Loucy (cell line): ENCODE measurements around the gene ST8SIA1.

Experiments used
- H2AFZ ChIP-seq: fragments of 200-600 bp; sonication (generic); 2 replicates; pipeline ENCODE4 v1.6.0; 2016; ENCODE audit warnings: antibody characterized with exemption, mild to moderate bottlenecking, low read length, moderate library complexity
- H3F3A ChIP-seq: fragments of 200-600 bp; 2 replicates; pipeline ENCODE4 v1.6.0; 2016; ENCODE audit warnings: antibody characterized with exemption, low read depth, mild to moderate bottlenecking
- H3K27me3 ChIP-seq: fragments of 200-600 bp; sonication (generic); 2 replicates; pipeline ENCODE4 v1.6.1; 2014; ENCODE audit warnings: low read length, mild to moderate bottlenecking; ENCODE audit not compliant: insufficient read depth, poor library complexity, severe bottlenecking
- H3K36me3 ChIP-seq: fragments of 200-600 bp; sonication (generic); 2 replicates; pipeline ENCODE4 v1.6.1; 2016; ENCODE audit warnings: low read length; ENCODE audit not compliant: insufficient read depth
- H3K4me1 ChIP-seq: fragments of 200-600 bp; sonication (generic); 2 replicates; pipeline ENCODE4 v1.5.1; 2014; ENCODE audit warnings: low read length, mild to moderate bottlenecking; ENCODE audit not compliant: insufficient read depth, poor library complexity, severe bottlenecking
- H3K4me2 ChIP-seq: fragments of 200-600 bp; sonication (generic); 2 replicates; pipeline ENCODE4 v1.6.0; 2014; ENCODE audit warnings: antibody characterized with exemption, low read length, low read depth, mild to moderate bottlenecking; ENCODE audit not compliant: poor library complexity, severe bottlenecking
- H3K4me3 ChIP-seq: fragments of 200-600 bp; sonication (generic); 2 replicates; pipeline ENCODE4 v1.5.1; 2014; ENCODE audit warnings: low read length, mild to moderate bottlenecking, mixed read lengths; ENCODE audit not compliant: poor library complexity, severe bottlenecking
- H3K79me2 ChIP-seq: fragments of 200-600 bp; sonication (generic); 2 replicates; pipeline ENCODE4 v1.6.1; 2014; ENCODE audit warnings: low read length; ENCODE audit not compliant: insufficient read depth
- H3K9ac ChIP-seq: fragments of 200-600 bp; sonication (generic); 2 replicates; pipeline ENCODE4 v1.6.0; 2014; ENCODE audit warnings: mild to moderate bottlenecking, low read depth, low read length, moderate library complexity; ENCODE audit not compliant: poor library complexity, severe bottlenecking
- H3K9me2 ChIP-seq: fragments of 200-600 bp; sonication (generic); replicated peaks from 2 replicates; pipeline ENCODE4 v1.6.1; 2016; ENCODE audit warnings: low read depth, low read length, mixed read lengths
- H3K9me3 ChIP-seq: fragments of 200-600 bp; sonication (generic); 2 replicates; pipeline ENCODE4 v1.6.1; 2014; ENCODE audit warnings: mild to moderate bottlenecking, antibody characterized with exemption, low read length, low read depth; ENCODE audit not compliant: insufficient read depth
- H4K20me1 ChIP-seq: fragments of 200-600 bp; sonication (generic); 2 replicates; pipeline ENCODE4 v1.6.0; 2014; ENCODE audit warnings: antibody characterized with exemption, low read length, mild to moderate bottlenecking; ENCODE audit not compliant: insufficient read depth, poor library complexity, severe bottlenecking
- EZH2phosphoT487 ChIP-seq: fragments of 200-600 bp; IDR thresholded peaks from 2 replicates; pipeline ENCODE4 v1.6.1; 2018; ENCODE audit warnings: antibody characterized with exemption, mild to moderate bottlenecking, moderate library complexity, borderline replicate concordance
- TF ChIP-seq, protein P1 (sequence below): fragments of 200-600 bp; sonication (generic); conservative IDR thresholded peaks from 2 replicates; pipeline ENCODE4 v1.5.1; 2014; ENCODE audit warnings: mild to moderate bottlenecking, antibody characterized with exemption, low read length

Gene ST8SIA1

DNA sequence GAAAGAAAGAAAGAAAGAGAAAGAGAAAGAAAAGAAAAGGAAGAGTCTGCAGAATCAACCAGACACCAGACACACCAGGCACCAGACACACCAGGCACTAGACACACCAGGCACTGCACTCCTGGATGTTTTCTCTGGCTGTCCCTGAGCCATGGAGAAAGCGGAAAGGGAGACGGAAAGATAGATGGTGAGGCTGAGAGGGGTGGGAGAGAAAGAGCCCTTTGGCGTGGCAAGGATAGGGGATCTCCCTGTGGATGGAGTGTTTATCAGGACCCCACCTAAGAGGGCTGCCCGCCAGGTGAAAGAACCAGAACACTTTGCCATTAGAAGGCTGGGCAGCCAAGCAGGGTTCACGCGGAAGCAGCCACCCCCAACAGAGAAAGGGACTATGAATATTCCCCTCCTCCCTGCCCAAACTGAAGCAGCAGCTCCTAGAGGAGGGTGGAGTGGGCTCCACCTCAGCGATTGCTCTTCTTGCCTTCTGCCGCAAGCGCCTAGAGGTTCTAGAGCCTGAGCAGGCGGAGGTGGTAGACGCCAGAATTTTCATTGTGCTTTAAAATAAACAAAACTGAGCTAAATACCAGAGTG lies 13.4 kb downstream of the ST8SIA1 start:
- Histone ChIP-seq H3K4me3 (peak overlapping the region; percentile 17), H3F3A (no peaks in the 10 kb centered on the region), H2AFZ (peak overlapping the region; percentile 91), H4K20me1 (no peaks in the 10 kb centered on the region), H3K9me3 (no peaks in the 10 kb centered on the region), H3K4me2 (peak overlapping the region; percentile 53), H3K4me1 (peaks cover 13% of the 10 kb centered on the region), H3K36me3 (no peaks in the 10 kb centered on the region), H3K9ac (peak overlapping the region; percentile 51), H3K79me2 (no peaks in the 10 kb centered on the region), H3K9me2 (no peaks in the 10 kb centered on the region), H3K27me3 (no peaks in the 10 kb centered on the region)
- TF ChIP-seq, protein P1, sequence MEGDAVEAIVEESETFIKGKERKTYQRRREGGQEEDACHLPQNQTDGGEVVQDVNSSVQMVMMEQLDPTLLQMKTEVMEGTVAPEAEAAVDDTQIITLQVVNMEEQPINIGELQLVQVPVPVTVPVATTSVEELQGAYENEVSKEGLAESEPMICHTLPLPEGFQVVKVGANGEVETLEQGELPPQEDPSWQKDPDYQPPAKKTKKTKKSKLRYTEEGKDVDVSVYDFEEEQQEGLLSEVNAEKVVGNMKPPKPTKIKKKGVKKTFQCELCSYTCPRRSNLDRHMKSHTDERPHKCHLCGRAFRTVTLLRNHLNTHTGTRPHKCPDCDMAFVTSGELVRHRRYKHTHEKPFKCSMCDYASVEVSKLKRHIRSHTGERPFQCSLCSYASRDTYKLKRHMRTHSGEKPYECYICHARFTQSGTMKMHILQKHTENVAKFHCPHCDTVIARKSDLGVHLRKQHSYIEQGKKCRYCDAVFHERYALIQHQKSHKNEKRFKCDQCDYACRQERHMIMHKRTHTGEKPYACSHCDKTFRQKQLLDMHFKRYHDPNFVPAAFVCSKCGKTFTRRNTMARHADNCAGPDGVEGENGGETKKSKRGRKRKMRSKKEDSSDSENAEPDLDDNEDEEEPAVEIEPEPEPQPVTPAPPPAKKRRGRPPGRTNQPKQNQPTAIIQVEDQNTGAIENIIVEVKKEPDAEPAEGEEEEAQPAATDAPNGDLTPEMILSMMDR = no peak
- no peak for TF ChIP-seq EZH2phosphoT487

DNA sequence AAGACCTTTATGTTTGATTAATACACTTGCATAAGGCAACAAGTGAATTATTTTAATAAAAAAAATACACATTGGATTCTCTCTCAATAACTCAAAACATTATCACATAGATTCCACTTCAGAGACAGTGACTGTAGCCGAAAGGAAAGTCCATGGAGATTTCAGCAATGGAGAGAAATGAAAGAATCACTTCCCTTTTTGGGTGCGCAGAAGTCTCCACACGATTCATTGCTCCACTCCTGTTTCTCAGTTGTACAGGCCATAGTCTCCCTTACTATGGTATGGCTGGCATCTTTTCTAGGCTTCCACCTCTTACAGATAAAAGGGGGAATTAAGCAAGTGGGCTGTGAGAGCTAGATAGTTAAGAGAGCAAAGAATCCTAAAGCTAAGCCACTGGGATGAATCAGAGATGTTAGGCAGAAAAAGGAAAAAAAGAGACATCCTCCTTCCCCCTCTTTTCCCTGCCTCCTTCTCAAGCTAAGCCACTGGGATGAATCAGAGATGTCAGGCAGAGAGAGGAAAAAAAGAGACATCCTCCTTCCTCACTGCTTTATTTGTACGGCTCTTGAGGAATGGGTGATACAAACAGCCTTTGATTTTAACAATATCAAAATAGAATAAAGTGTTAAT lies 16.3 kb downstream of the ST8SIA1 start:
- Histone ChIP-seq H3K4me2 (no peak overlapping the region), H3K27me3 (no peaks in the 10 kb centered on the region), H2AFZ (no peak overlapping the region)

DNA sequence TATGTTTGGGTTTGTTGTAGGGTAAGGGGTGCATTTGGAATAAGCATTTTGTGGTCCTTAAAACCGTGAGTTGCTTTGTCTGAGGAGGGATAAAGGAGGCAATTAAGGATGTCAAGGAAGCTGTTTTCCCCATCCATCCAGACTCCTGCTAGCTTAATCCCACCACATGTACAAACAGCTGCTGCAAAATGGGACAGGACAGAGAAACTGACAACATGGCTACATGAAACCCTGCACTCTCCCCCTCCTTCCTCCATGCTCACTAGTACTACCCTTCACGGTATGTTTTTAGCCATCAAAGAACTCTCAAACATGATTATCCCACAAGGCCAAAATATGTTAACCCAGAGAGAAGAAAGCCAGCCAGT lies 20.6 kb downstream of the ST8SIA1 start:
- H3K79me2 ChIP-seq = no peaks in the 10 kb centered on the region
- H3K36me3 ChIP-seq = no peaks in the 10 kb centered on the region
- no peak overlapping the region for H3K4me2 ChIP-seq
- H3K9me3 ChIP-seq = no peaks in the 10 kb centered on the region
- no peaks in the 10 kb centered on the region for H4K20me1 ChIP-seq
- H3K9me2 ChIP-seq = no peaks in the 10 kb centered on the region
- H3F3A ChIP-seq = no peaks in the 10 kb centered on the region
- H3K9ac ChIP-seq = no peak overlapping the region
- no peaks in the 10 kb centered on the region for H3K27me3 ChIP-seq
- H3K4me1 ChIP-seq = no peaks in the 10 kb centered on the region
- H2AFZ ChIP-seq = no peak overlapping the region
- TF ChIP-seq, protein P1 = no peak
- no peak for TF ChIP-seq EZH2phosphoT487
- no peak overlapping the region for H3K4me3 ChIP-seq

More for the DNA sequence above, 16.3 kb downstream of the ST8SIA1 start:
- no peak for TF ChIP-seq EZH2phosphoT487
- TF ChIP-seq, protein P1 = no peak
- Histone ChIP-seq H3K4me1 (peaks cover 13% of the 10 kb centered on the region), H3K79me2 (no peaks in the 10 kb centered on the region), H3K36me3 (no peaks in the 10 kb centered on the region), H4K20me1 (no peaks in the 10 kb centered on the region), H3F3A (no peaks in the 10 kb centered on the region), H3K9ac (no peak overlapping the region), H3K4me3 (no peak overlapping the region), H3K9me2 (no peaks in the 10 kb centered on the region), H3K9me3 (no peaks in the 10 kb centered on the region)
